ENCODE results near the gene NTM. TPM values are rescaled to one million over a fixed set of nuclear protein-coding genes. Genes with fewer than 3 reads are reported as not detected.
"Not testable (repeated sequence)": the region's sequence is repeated elsewhere in the genome, so short reads cannot be mapped to it uniquely, and the experiment has no call there.

The NTM gene
- total RNA-seq, 4 donors from 2014 or later: 0.40 to 3.1 (median 2.1) TPM; not detected in 1

DNA sequence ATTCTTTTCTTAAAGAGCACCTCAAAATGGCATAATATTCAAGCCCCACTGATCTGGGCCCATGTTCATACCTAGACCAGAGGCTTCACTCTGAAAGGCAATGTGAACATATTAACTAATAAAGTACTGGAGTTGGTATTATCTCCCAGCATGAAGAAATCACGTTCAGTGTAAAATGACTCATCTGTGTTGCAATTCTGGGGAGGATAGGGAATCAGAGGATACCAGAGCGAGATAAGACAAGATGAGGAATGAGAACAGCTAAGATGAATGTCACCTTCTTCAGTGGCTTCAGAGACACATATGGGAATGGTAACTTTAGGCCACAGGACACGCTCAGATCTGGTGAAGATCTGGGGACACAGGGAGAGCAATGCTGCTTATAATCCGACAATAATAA lies 121.1 kb downstream of the NTM start:
- Histone ChIP-seq H3K27me3 (no peaks in the 10 kb centered on the region), H3K4me3 (no peak overlapping the region), H3K4me1 (peaks cover 0 to 3% (median 0%) of the 10 kb centered on the region in 4 donors), H3K36me3 (no peaks in the 10 kb centered on the region), H3K27ac (no peak overlapping the region), H3K9me3 (no peaks in the 10 kb centered on the region)
- intact Hi-C loops (cut with DNase I; ENCODE audit: low total_unique reads) (no loop called here), in situ Hi-C loops (cut with MboI; ENCODE audit: low pct_ligation_motif_present in 1 of 4, low pct_unique_long_range_greater_than_20kb in 1 of 4, low sequenced_read_pairs in 3 of 4) (no loop called here)
- TF ChIP-seq POLR2A (IDR thresholded peaks at IDR 0.05): no peak
- TF ChIP-seq, protein P1, sequence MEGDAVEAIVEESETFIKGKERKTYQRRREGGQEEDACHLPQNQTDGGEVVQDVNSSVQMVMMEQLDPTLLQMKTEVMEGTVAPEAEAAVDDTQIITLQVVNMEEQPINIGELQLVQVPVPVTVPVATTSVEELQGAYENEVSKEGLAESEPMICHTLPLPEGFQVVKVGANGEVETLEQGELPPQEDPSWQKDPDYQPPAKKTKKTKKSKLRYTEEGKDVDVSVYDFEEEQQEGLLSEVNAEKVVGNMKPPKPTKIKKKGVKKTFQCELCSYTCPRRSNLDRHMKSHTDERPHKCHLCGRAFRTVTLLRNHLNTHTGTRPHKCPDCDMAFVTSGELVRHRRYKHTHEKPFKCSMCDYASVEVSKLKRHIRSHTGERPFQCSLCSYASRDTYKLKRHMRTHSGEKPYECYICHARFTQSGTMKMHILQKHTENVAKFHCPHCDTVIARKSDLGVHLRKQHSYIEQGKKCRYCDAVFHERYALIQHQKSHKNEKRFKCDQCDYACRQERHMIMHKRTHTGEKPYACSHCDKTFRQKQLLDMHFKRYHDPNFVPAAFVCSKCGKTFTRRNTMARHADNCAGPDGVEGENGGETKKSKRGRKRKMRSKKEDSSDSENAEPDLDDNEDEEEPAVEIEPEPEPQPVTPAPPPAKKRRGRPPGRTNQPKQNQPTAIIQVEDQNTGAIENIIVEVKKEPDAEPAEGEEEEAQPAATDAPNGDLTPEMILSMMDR (IDR thresholded peaks at IDR 0.05): no peak
- no peak for TF ChIP-seq POLR2AphosphoS5 (IDR thresholded peaks at IDR 0.05)
- TF ChIP-seq EP300 (IDR thresholded peaks at IDR 0.05; ENCODE audit: low read depth): no peak
- WGBS, 2 donors (ENCODE audit: low coverage in 1 of 2): 66% methylated on average over 4 of the region's 4 CpGs
- no peak for DNase-seq

DNA sequence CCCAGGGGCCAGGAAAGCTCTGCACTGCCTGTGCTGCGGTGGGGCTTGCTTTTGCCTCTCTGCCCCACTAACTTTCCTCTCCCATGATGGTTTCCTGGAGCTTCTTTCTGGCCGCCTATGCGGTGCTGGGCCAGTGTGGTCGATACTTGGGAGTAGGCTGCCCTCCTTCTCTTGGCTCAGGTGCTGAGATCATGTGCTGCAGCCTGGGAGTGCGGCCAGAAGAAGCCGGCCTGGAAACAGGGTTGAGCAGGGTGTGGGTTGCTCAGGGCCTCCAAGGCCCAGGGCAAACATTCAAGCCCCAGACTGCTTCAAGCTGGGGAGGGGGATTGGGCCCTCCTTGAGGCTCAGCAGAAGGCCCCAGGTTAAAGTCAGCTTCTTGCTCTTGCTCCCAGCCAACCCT lies 125.0 kb downstream of the NTM start:
- DNase-seq: peak; percentile 20
- in situ Hi-C loops (cut with MboI; ENCODE audit: low pct_ligation_motif_present in 1 of 4, low pct_unique_long_range_greater_than_20kb in 1 of 4, low sequenced_read_pairs in 3 of 4) (no loop called here), intact Hi-C loops (cut with DNase I; ENCODE audit: low total_unique reads) (no loop called here)
- Histone ChIP-seq H3K4me1 (no peaks in the 10 kb centered on the region), H3K36me3 (no peaks in the 10 kb centered on the region), H3K9me3 (no peaks in the 10 kb centered on the region), H3K4me3 (no peak overlapping the region), H3K27me3 (no peaks in the 10 kb centered on the region), H3K27ac (no peak overlapping the region)
- 54% methylated on average over 6 of the region's 6 CpGs; no CpG with 5 or more reads in 1 of the 2 donors for WGBS, 2 donors (ENCODE audit: low coverage in 1 of 2)
- TF ChIP-seq POLR2AphosphoS5 (IDR thresholded peaks at IDR 0.05): no peak
- TF ChIP-seq, protein P1 (IDR thresholded peaks at IDR 0.05): no peak
- TF ChIP-seq EP300 (IDR thresholded peaks at IDR 0.05; ENCODE audit: low read depth): no peak
- TF ChIP-seq POLR2A (IDR thresholded peaks at IDR 0.05): no peak

DNA sequence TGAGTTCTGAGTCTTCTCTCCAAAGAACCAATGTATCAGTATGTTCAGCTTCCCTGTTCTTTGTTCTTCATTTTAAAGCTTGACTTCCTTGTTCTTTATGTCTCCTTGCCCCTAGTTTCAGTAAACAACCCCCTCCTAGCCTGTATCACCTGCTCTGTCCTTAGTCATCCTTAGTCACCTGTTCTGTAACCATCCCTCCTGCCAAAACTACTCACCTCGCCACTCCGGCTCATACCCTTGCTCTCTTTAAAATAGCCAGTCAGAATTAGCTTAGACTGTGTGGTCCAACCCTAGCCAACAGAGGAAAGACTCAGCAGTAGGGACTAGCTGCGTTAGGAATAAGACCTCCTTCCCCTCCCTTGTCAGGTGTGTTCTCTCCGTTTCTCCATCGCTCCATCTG lies 127.3 kb downstream of the NTM start:
- H3K27me3 ChIP-seq; intact Hi-C loops (cut with DNase I; ENCODE audit: low total_unique reads); H3K36me3 ChIP-seq; H3K27ac ChIP-seq; H3K4me1 ChIP-seq; DNase-seq; H3K4me3 ChIP-seq; H3K9me3 ChIP-seq; in situ Hi-C loops (cut with MboI; ENCODE audit: low pct_ligation_motif_present in 1 of 4, low pct_unique_long_range_greater_than_20kb in 1 of 4, low sequenced_read_pairs in 3 of 4): not testable (repeated sequence)
- 74 to 81% methylated on average over 4 to 5 of the region's 5 CpGs for WGBS, 2 donors (ENCODE audit: low coverage in 1 of 2)

DNA sequence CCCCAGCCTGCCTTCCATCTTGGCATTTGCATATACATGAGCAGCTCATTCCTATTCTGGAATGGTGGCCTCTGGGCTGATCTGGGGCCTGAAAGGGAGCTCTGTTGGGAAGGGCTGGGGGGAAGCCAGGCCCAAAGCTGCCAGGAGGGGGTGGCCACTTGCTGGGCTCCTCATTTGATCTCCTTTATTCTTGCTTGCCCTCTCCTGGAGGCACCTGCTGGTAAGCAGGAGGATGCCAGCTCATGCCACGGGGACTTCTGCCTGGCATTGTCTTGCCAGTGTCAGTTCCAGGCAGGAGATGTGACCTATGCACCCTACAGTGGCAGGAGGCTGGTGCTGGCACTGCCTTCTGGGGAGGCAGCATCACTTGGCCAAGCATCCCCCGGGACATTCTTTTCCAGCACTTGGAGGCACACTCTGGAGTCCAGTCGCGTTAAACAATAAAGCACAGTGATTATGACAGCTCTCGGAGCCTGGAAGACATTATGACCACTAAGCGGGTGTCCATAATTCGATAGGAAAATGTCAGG lies 128.3 kb downstream of the NTM start:
- TF ChIP-seq POLR2A (IDR thresholded peaks at IDR 0.05) (no peak), EP300 (IDR thresholded peaks at IDR 0.05; ENCODE audit: low read depth) (no peak), POLR2AphosphoS5 (IDR thresholded peaks at IDR 0.05) (no peak)
- TF ChIP-seq, protein P1 (IDR thresholded peaks at IDR 0.05): no peak
- WGBS, 2 donors (ENCODE audit: low coverage in 1 of 2): 67% methylated on average over 7 of the region's 7 CpGs; no CpG with 5 or more reads in 1 of the 2 donors
- in situ Hi-C loops (cut with MboI; ENCODE audit: low pct_ligation_motif_present in 1 of 4, low pct_unique_long_range_greater_than_20kb in 1 of 4, low sequenced_read_pairs in 3 of 4): no loop called here
- no peaks in the 10 kb centered on the region for H3K36me3 ChIP-seq
- H3K4me1 ChIP-seq: no peaks in the 10 kb centered on the region
- no peak overlapping the region for H3K4me3 ChIP-seq
- intact Hi-C loops (cut with DNase I; ENCODE audit: low total_unique reads): no loop called here
- no peak overlapping the region for H3K27ac ChIP-seq
- no peaks in the 10 kb centered on the region for H3K27me3 ChIP-seq
- no peak for DNase-seq
- no peaks in the 10 kb centered on the region for H3K9me3 ChIP-seq

DNA sequence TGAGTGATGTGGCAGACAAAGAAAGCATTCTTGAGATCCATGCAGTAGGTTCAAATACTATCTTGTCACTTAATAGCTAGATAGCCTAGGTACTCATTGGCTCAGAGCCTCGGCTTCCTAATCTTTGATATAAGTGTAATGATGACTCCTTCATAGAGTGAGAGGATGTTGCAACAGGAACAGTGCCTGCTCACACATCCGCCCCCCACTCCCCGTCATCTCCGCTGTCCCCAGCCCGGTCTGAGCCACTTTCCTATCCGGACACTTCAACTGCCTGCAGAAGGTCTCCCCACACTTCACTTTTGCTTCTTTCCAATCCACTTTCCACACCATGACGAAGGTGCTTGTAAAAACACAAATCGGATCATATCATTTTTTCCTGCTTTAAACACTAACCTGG lies 128.8 kb downstream of the NTM start:
- H3K27ac ChIP-seq: no peak overlapping the region
- no peaks in the 10 kb centered on the region for H3K36me3 ChIP-seq
- no peak for DNase-seq
- intact Hi-C loops (cut with DNase I; ENCODE audit: low total_unique reads): no loop called here
- no peak overlapping the region for H3K4me3 ChIP-seq
- H3K4me1 ChIP-seq: no peaks in the 10 kb centered on the region
- no peaks in the 10 kb centered on the region for H3K27me3 ChIP-seq
- in situ Hi-C loops (cut with MboI; ENCODE audit: low pct_ligation_motif_present in 1 of 4, low pct_unique_long_range_greater_than_20kb in 1 of 4, low sequenced_read_pairs in 3 of 4): no loop called here
- 86 to 90% methylated on average over 6 to 8 of the region's 8 CpGs for WGBS, 2 donors (ENCODE audit: low coverage in 1 of 2)
- H3K9me3 ChIP-seq: no peaks in the 10 kb centered on the region
- TF ChIP-seq POLR2A (IDR thresholded peaks at IDR 0.05): no peak
- TF ChIP-seq EP300 (IDR thresholded peaks at IDR 0.05; ENCODE audit: low read depth): no peak
- TF ChIP-seq, protein P1 (IDR thresholded peaks at IDR 0.05): no peak
- no peak for TF ChIP-seq POLR2AphosphoS5 (IDR thresholded peaks at IDR 0.05)

All from transverse colon (tissue), 4 donors.